Endothelial cell of umbilical vein (primary cell): ENCODE measurements around the gene FOXK1. TPM values are rescaled to one million over a fixed set of nuclear protein-coding genes. Genes with fewer than 3 reads are reported as not detected.

Experiments
- BruUV-seq: library from RNA; stranded (reverse); fragments of 400-500 nt; replicated peaks from 2 replicates; lab custom pipeline; 2021; lab: Mats Ljungman, UMichigan
- CTCF ChIA-PET: fragments of 300-600, 350-600 bp; sonication (Branson Sonifier 250); formaldehyde crosslinking; loops from one replicate; lab custom pipeline; 2021; ENCODE audit warnings: antibody characterized with exemption, inconsistent platforms; lab: Charles Lee
- POLR2A ChIA-PET: fragments of 300-600, 350-600 bp; sonication (Branson Sonifier 250); formaldehyde crosslinking; loops from one replicate; lab custom pipeline; 2021; ENCODE audit warnings: antibody characterized with exemption, inconsistent platforms; lab: Charles Lee
- DNase-seq: peaks from one replicate; pipeline ENCODE4 v3.0.0-alpha.2; 2011; ENCODE audit warnings: low read depth, low spot score
- FAIRE-seq: peaks from 2 replicates; lab custom pipeline; 2011; peaks lifted over from hg19 to GRCh38; lab: Jason Lieb, UNC
- H2AFZ ChIP-seq: 2 replicates; pipeline ENCODE4 v1.6.0; 2012; ENCODE audit warnings: low read depth, low read length, control low read depth, inconsistent platforms
- H3K27ac ChIP-seq: 2 replicates; pipeline ENCODE4 v1.5.1; 2011; ENCODE audit warnings: low read depth, mild to moderate bottlenecking, control low read depth, low read length, moderate library complexity; ENCODE audit not compliant: insufficient read depth
- H3K27me3 ChIP-seq, 2 experiments: 2 replicates each; pipeline versions ENCODE4 v1.6.0 to v1.6.1; 2011; ENCODE audit warnings: low read length in 2 of 2, mixed read lengths in 1 of 2; ENCODE audit not compliant: control insufficient read depth in 2 of 2, insufficient read depth in 2 of 2
- H3K36me3 ChIP-seq, 2 experiments: 2 replicates in 1 of 2; 3 replicates in 1 of 2; pipeline ENCODE4 v1.5.1; 2011; ENCODE audit warnings: low read length in 2 of 2, mild to moderate bottlenecking in 1 of 2, moderate library complexity in 1 of 2; ENCODE audit not compliant: control insufficient read depth in 2 of 2, insufficient read depth in 2 of 2; ENCODE audit errors: extremely low read depth in 1 of 2
- H3K4me1 ChIP-seq: 3 replicates; pipeline ENCODE4 v1.5.1; 2011; ENCODE audit warnings: mild to moderate bottlenecking, low read length; ENCODE audit not compliant: control insufficient read depth, insufficient read depth; ENCODE audit errors: extremely low read depth
- H3K4me2 ChIP-seq: 2 replicates; pipeline ENCODE4 v1.6.1; 2011; ENCODE audit warnings: low read length, control low read depth, mixed read lengths; ENCODE audit not compliant: insufficient read depth
- H3K4me3 ChIP-seq, 3 experiments: fragments of 200-600 bp in 1 of 3; sonication (generic), shearing (Covaris generic) in 1 of 3; replicated peaks in 1 of 3; 2 replicates each; pipeline ENCODE4 v1.5.1; 2011 to 2016; ENCODE audit warnings: control low read depth in 3 of 3, low read length in 3 of 3, mild to moderate bottlenecking in 2 of 3, inconsistent platforms in 1 of 3, low read depth in 1 of 3, moderate library complexity in 1 of 3; ENCODE audit not compliant: insufficient read depth in 1 of 3
- H3K79me2 ChIP-seq: 2 replicates; pipeline ENCODE4 v1.6.0; 2012; ENCODE audit warnings: low read length, inconsistent platforms; ENCODE audit not compliant: control insufficient read depth, insufficient read depth
- H3K9ac ChIP-seq: replicated peaks from 2 replicates; pipeline ENCODE3; 2011; ENCODE audit warnings: low read length, control low read depth; ENCODE audit not compliant: insufficient read depth; ENCODE audit errors: extremely low read depth
- H3K9me1 ChIP-seq: replicated peaks from 3 replicates; pipeline ENCODE4 v1.6.0; 2011; ENCODE audit warnings: mild to moderate bottlenecking, low read length; ENCODE audit not compliant: control insufficient read depth, insufficient read depth; ENCODE audit errors: extremely low read depth
- H3K9me3 ChIP-seq: replicated peaks from 2 replicates; pipeline ENCODE4 v1.5.1; 2012; ENCODE audit warnings: low read length, inconsistent platforms; ENCODE audit not compliant: control insufficient read depth, insufficient read depth
- H4K20me1 ChIP-seq: replicated peaks from 2 replicates; pipeline ENCODE3; 2011; ENCODE audit warnings: mild to moderate bottlenecking, low read length; ENCODE audit not compliant: control insufficient read depth, insufficient read depth; ENCODE audit errors: extremely low read depth
- CTCF ChIP-seq, 2 donors: IDR thresholded peaks; 1 replicate in 1 of 2; 2 replicates in 1 of 2; pipeline ENCODE4 v1.5.1; 2011; ENCODE audit warnings: low read length in 2 of 2, mild to moderate bottlenecking in 2 of 2, moderate library complexity in 2 of 2, control low read depth in 1 of 2, inconsistent platforms in 1 of 2, low read depth in 1 of 2; ENCODE audit not compliant: insufficient read depth in 1 of 2; ENCODE audit errors: extremely low read depth in 1 of 2
- EZH2 ChIP-seq: IDR thresholded peaks from 2 replicates; pipeline ENCODE4 v1.6.1; 2012; ENCODE audit warnings: borderline replicate concordance, low read depth, mild to moderate bottlenecking, moderate library complexity, low read length, inconsistent platforms; ENCODE audit not compliant: severe bottlenecking
- FOS ChIP-seq: IDR thresholded peaks from 2 replicates; pipeline ENCODE4 v1.6.1; 2011; ENCODE audit warnings: mild to moderate bottlenecking, low read length, moderate library complexity, borderline replicate concordance; ENCODE audit not compliant: insufficient read depth
- GATA2 ChIP-seq: IDR thresholded peaks from 2 replicates; pipeline ENCODE4 v1.7.0; 2011; ENCODE audit warnings: low read depth, mild to moderate bottlenecking, moderate library complexity, mixed read lengths, low read length; ENCODE audit not compliant: insufficient read length, insufficient read depth
- JUN ChIP-seq: IDR thresholded peaks from 2 replicates; pipeline ENCODE4 v1.6.1; 2011; ENCODE audit warnings: borderline replicate concordance, low read depth; ENCODE audit not compliant: insufficient read length, insufficient read depth
- MAX ChIP-seq: IDR thresholded peaks from 2 replicates; pipeline ENCODE4 v1.6.1; 2011; ENCODE audit not compliant: insufficient read depth, insufficient read length
- MYC ChIP-seq: IDR thresholded peaks from one replicate; pipeline ENCODE4 v1.6.1; 2011; ENCODE audit warnings: mild to moderate bottlenecking, low read depth, low read length
- POLR2A ChIP-seq: IDR thresholded peaks from 2 replicates; pipeline ENCODE4 v1.6.1; 2012; ENCODE audit warnings: low read depth, mild to moderate bottlenecking, control low read depth, low read length
- POLR2AphosphoS5 ChIP-seq: IDR thresholded peaks from 2 replicates; pipeline ENCODE4 v1.6.1; 2012; ENCODE audit warnings: low read depth, mild to moderate bottlenecking, control low read depth, low read length, moderate library complexity; ENCODE audit not compliant: insufficient read depth
- dilution Hi-C: fragments of 300-500 bp; cut with MboI; formaldehyde crosslinking; loops from one replicate; pipeline ENCODE4 v1.15.0; 2019; ENCODE audit warnings: low sequenced_read_pairs; ENCODE audit not compliant: extremely low pct_ligation_motif_present
- intact Hi-C: fragments of 100-400 bp; cut with micrococcal nuclease; formaldehyde crosslinking; loops from one replicate; pipeline ENCODE4 v1.10.0; 2022
- polyA plus RNA-seq, 4 experiments: library from polyadenylated mRNA; depleted of rRNA in 3 of 4; stranded (reverse) in 3 of 4; unstranded in 1 of 4; fragments of >200 nt; gene quantifications; 2 replicates each; pipeline versions ENCODE4 v1.2.1 to v1.2.3, GENCODE V29; 2011 to 2012; ENCODE audit warnings: missing spikeins in 1 of 4
- total RNA-seq: library from RNA; stranded (reverse); gene quantifications from 2 replicates; pipeline ENCODE4 v1.2.3, GENCODE V29; 2021

FOXK1 gene
- total and polyA plus RNA-seq, 2 donors (not counting 3 experiments of a cell fraction or from before 2014, with no cell fraction given) = 8.0 to 52.1 TPM

GRCh38 chr7:4655311-4655710, 26.8 kb upstream of the FOXK1 start:
- Histone ChIP-seq H3K27me3 (no peaks in the 10 kb centered on the region), H4K20me1 (no peaks in the 10 kb centered on the region), H3K9ac (no peak overlapping the region), H2AFZ (no peak overlapping the region), H3K79me2 (no peaks in the 10 kb centered on the region), H3K27ac (no peak overlapping the region), H3K4me1 (no peaks in the 10 kb centered on the region), H3K4me3 (no peak overlapping the region), H3K36me3 (no peaks in the 10 kb centered on the region), H3K9me1 (no peaks in the 10 kb centered on the region), H3K4me2 (no peak overlapping the region), H3K9me3 (no peaks in the 10 kb centered on the region)
- intact Hi-C loops (no loop called here), dilution Hi-C loops (no loop called here)
- TF ChIP-seq CTCF (IDR thresholded peaks at IDR 0.05; ENCODE audit: extremely low read depth in 1 of 2, insufficient read depth in 1 of 2, low read depth in 1 of 2, low read length in 2 of 2) (no peak), POLR2A (no peak), MYC (no peak), EZH2 (no peak), GATA2 (no peak), MAX (no peak), JUN (no peak), FOS (no peak), POLR2AphosphoS5 (no peak)
- no TSS peak for BruUV-seq
- ChIA-PET POLR2A (no interaction called here), CTCF (no interaction called here)
- FAIRE-seq (no peak), DNase-seq (no peak)
